Thymus (tissue), 11 donors: ENCODE results near the gene VWA2. TPM values are rescaled to one million over a fixed set of nuclear protein-coding genes. Genes with fewer than 3 reads are reported as not detected.

Experiments
- DNase-seq, 9 donors: peaks; one replicate each; pipeline ENCODE4 v3.0.0-alpha.2; 2013; ENCODE audit warnings: low spot score in 9 of 9, low read depth in 6 of 9, missing footprints in 1 of 9
- H3K27ac ChIP-seq, 2 donors: one replicate each; pipeline ENCODE4 v1.5.1; 2013; ENCODE audit warnings: control low read depth in 1 of 2, low read depth in 1 of 2, low read length in 1 of 2, mild to moderate bottlenecking in 1 of 2, moderate library complexity in 1 of 2
- H3K27me3 ChIP-seq, 2 donors: one replicate each; pipeline ENCODE4 v1.5.1; 2013; ENCODE audit warnings: low read length in 1 of 2; ENCODE audit not compliant: control insufficient read depth in 2 of 2, insufficient read depth in 1 of 2
- H3K36me3 ChIP-seq, 2 donors: one replicate each; pipeline ENCODE4 v1.5.1; 2013; ENCODE audit warnings: low read length in 1 of 2, mild to moderate bottlenecking in 1 of 2, moderate library complexity in 1 of 2; ENCODE audit not compliant: control insufficient read depth in 2 of 2, insufficient read depth in 2 of 2
- H3K4me1 ChIP-seq, 2 donors: one replicate each; pipeline ENCODE4 v1.5.1; 2013; ENCODE audit warnings: low read length in 2 of 2; ENCODE audit not compliant: control insufficient read depth in 2 of 2, insufficient read depth in 2 of 2
- H3K4me3 ChIP-seq, 2 donors: one replicate each; pipeline ENCODE4 v1.5.1; 2013; ENCODE audit warnings: low read length in 2 of 2, control low read depth in 1 of 2, mild to moderate bottlenecking in 1 of 2
- H3K9me3 ChIP-seq, 2 donors: one replicate each; pipeline ENCODE4 v1.5.1; 2013; ENCODE audit warnings: low read length in 1 of 2, mild to moderate bottlenecking in 1 of 2; ENCODE audit not compliant: control insufficient read depth in 2 of 2, insufficient read depth in 1 of 2
- WGBS: extraction: QIAGEN DNeasy Blood & Tissue Kit; methylation state at CpG from one replicate; pipeline ENCODE4 v1.1.7; 2013; 5-methylcytosine and 5-hydroxymethylcytosine counted together
- polyA plus RNA-seq: library from polyadenylated mRNA; stranded (reverse); fragments of 200-250 nt; gene quantifications from one replicate; pipeline ENCODE4 v1.2.3, GENCODE V29; 2013
- total RNA-seq: library from RNA; stranded (reverse); fragments of 120-200 nt; gene quantifications from one replicate; pipeline ENCODE4 v1.2.4, GENCODE V29; 2013
- donor health status: healthy.

Gene VWA2
- total and polyA plus RNA-seq, 2 donors: 0.46 to 7.0 TPM

GRCh38 chr10:114334301-114334700 lies 95.2 kb downstream of the VWA2 start:
- 59% methylated on average over 6 of the region's 6 CpGs for WGBS
- no peaks in the 10 kb centered on the region for H3K36me3 ChIP-seq
- H3K4me3 ChIP-seq: no peak overlapping the region
- H3K27ac ChIP-seq: no peak overlapping the region
- H3K4me1 ChIP-seq: peaks cover 0 to 34% of the 10 kb centered on the region in 2 donors
- H3K9me3 ChIP-seq: no peaks in the 10 kb centered on the region
- DNase-seq: no peak
- H3K27me3 ChIP-seq: no peaks in the 10 kb centered on the region

- 3% methylated on average over 3 of the region's 3 CpGs for WGBS
Observed at GRCh38 chr10:114335614-114336013, 96.6 kb downstream of the VWA2 start.

DNA sequence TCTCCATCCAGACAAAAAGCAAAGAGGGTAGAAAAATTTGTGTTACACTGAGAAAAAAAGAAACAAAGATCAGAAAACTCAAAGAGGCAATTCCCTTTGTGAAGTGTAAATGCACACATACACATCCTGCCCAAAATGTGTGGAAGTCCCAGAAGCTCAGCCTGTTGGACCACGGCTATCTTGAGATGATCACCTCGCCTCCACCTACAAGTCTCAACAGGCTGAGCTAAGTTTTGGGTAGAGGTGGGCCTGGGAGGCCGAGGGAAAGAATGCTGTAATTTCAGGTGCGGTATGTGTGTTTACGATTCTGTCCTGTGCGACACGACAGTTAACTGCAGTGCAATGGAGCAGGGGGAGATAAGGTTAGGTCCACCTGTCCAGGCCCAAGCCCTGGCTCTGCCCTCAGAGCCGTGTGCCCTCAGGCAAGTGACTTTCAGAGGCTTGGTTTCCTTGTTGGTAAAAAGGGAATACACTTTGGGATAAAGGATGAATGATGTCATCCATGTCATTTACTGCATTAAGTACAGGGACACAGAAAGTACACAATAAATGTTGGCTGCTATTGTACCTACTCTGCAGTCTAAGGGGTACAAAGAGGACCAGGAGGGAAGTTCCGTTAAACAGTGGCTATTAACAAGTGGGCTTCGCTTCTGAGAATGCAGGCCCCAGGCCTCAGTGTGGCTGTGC lies 97.9 kb downstream of the VWA2 start:
- H3K4me3 ChIP-seq: no peak overlapping the region
- H3K27me3 ChIP-seq: no peaks in the 10 kb centered on the region
- DNase-seq: peak in 1 of 9 donors; percentile 12
- H3K27ac ChIP-seq: peak overlapping the region; percentile 48 to 74
- H3K36me3 ChIP-seq: no peaks in the 10 kb centered on the region
- 94% methylated on average over 10 of the region's 10 CpGs for WGBS
- no peaks in the 10 kb centered on the region for H3K9me3 ChIP-seq
- H3K4me1 ChIP-seq: peaks cover 0 to 30% of the 10 kb centered on the region in 2 donors

More at GRCh38 chr10:114335614-114336013, 96.6 kb downstream of the VWA2 start:
- Histone ChIP-seq H3K9me3 (no peaks in the 10 kb centered on the region), H3K4me3 (no peak overlapping the region), H3K4me1 (peaks cover 0 to 33% of the 10 kb centered on the region in 2 donors), H3K27ac (peak overlapping the region in 1 of 2 donors; percentile 16), H3K27me3 (no peaks in the 10 kb centered on the region), H3K36me3 (no peaks in the 10 kb centered on the region)
- DNase-seq: no peak

DNA sequence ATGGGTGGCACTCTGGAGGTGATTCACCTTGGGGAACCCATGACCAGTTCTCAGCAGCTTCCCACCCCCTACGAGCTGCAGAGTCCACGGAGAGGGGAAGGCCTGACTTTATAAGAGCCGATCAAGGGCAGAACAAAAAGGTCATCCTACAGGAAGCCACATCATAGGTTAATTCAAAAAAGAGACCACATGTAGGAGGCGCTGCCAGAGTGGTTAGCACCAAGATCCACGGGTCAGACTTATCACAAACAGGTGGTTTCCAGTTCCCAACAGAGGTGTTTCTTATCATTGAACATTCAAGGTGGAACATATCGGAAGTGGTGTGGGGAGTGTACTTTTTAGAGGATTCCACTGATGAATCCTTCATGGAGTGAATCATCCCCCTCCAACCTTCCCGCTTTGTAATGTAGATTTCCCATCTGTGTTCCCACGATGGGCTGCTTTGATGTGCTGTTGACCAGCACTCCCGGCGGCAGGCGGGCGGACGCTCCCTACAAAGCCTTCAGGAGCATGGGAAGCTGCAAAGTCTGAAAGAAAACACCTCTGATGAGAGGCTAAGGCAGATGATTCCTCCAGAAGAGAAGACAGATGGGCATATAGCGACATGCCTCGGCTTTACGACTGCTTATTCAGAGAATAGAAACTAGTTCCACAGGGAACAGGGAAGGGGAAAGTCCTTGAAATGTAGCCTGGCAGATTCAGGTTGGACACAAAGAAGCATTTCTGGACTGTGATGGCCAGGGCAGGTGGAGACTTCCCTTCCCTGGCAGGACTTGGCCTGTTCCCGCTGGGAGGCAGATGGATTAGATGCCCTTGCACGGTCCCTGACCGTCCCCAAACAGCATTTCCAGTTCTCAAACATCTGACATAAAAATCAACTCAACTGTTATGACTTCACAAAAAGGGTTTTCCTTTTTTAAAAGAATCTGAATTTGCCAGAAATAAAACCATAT lies 98.7 kb downstream of the VWA2 start:
- H3K27me3 ChIP-seq: no peaks in the 10 kb centered on the region
- WGBS: 86% methylated on average over 19 of the region's 19 CpGs
- H3K4me3 ChIP-seq: no peak overlapping the region
- H3K4me1 ChIP-seq: peaks cover 0 to 22% of the 10 kb centered on the region in 2 donors
- H3K9me3 ChIP-seq: no peaks in the 10 kb centered on the region
- H3K36me3 ChIP-seq: no peaks in the 10 kb centered on the region
- DNase-seq: peak in 1 of 9 donors; percentile 18
- peak overlapping the region; percentile 48 to 74 for H3K27ac ChIP-seq

DNA sequence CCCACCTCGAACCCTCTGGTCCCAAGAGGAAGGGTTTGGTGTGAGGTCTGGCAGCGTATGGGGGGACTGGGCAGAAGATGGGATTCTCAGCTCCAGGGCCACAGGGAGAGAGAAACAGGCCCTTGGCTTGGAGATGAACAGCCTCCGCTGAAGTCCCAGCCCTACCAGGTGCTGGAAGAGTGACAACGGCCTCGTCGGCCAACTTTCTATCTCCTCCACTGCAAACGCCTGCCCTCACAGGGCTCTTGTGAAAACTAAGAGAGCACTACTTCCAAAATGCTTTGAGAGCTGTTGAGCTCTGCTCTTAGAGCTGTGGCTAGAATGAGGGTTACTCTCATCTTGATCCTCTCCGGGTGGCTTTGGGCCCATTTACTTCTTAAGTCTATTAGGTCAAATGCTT lies 101.8 kb downstream of the VWA2 start:
- Histone ChIP-seq H3K9me3 (no peaks in the 10 kb centered on the region), H3K4me3 (no peak overlapping the region), H3K4me1 (peaks cover 0 to 17% of the 10 kb centered on the region in 2 donors), H3K27me3 (no peaks in the 10 kb centered on the region), H3K36me3 (no peaks in the 10 kb centered on the region), H3K27ac (no peak overlapping the region)
- WGBS: 97% methylated on average over 8 of the region's 8 CpGs
- DNase-seq: no peak

Other genes starting within 250 kb of the VWA2 start
- gene ADRB1, start 195.4 kb upstream of the VWA2 start, total RNA-seq: 0.14 TPM
- 0.62 TPM for gene ADRB1, start 195.4 kb upstream of the VWA2 start, polyA plus RNA-seq
- 18.7 TPM for gene CCDC186, start 65.1 kb upstream of the VWA2 start, total RNA-seq
- gene CCDC186, start 65.1 kb upstream of the VWA2 start, polyA plus RNA-seq: 11.2 TPM
- 0.52 TPM for gene TDRD1, start 59.9 kb upstream of the VWA2 start, total RNA-seq
- gene TDRD1, start 59.9 kb upstream of the VWA2 start, polyA plus RNA-seq: 0.07 TPM
- 15.8 TPM for gene AFAP1L2, start 165.2 kb downstream of the VWA2 start, total RNA-seq
- 21.3 TPM for gene AFAP1L2, start 165.2 kb downstream of the VWA2 start, polyA plus RNA-seq